HepG2 (cell line): ENCODE measurements around the gene ANO10. TPM values are rescaled to one million over a fixed set of nuclear protein-coding genes. Genes with fewer than 3 reads are reported as not detected.
"Not testable (repeated sequence)": the region's sequence is repeated elsewhere in the genome, so short reads cannot be mapped to it uniquely, and the experiment has no call there.

Experiments
- ATAC-seq: fragments of 200-7000 bp; cut with Tn5 transposase; 3 replicates; pipeline ENCODE4 v1.9.1; 2020; ENCODE audit warnings: mild to moderate bottlenecking, moderate library complexity
- BruUV-seq: library from RNA; stranded (reverse); fragments of 400-500 nt; replicated peaks from 2 replicates; lab custom pipeline; 2021; lab: Mats Ljungman, UMichigan
- CTCF ChIA-PET: fragments of 300-600 bp; formaldehyde crosslinking; extraction: SDS; loops from one replicate; lab custom pipeline; 2021; ENCODE audit warnings: low total read pairs, inconsistent platforms, low intra/inter-chr PET ratio; lab: Yijun Ruan, JAX
- POLR2A ChIA-PET: fragments of 350-600 bp; sonication (Branson Sonifier 250); formaldehyde crosslinking; loops from one replicate; lab custom pipeline; 2020; ENCODE audit warnings: antibody characterized with exemption, inconsistent platforms; lab: Yijun Ruan, JAX
- DNase-seq: peaks from one replicate; pipeline ENCODE4 v3.0.0-alpha.2; 2015; ENCODE audit warnings: low spot score
- FAIRE-seq: peaks from 3 replicates; lab custom pipeline; 2011; peaks lifted over from hg19 to GRCh38; lab: Jason Lieb, UNC
- H2AFZ ChIP-seq: one replicate; pipeline ENCODE4 v1.6.1; 2011; ENCODE audit warnings: low read length, inconsistent platforms
- H3K27ac ChIP-seq: fragments of 300-600 bp; 3 replicates; pipeline ENCODE4 v1.8.0; 2011; ENCODE audit warnings: mixed run types, mild to moderate bottlenecking, mixed read lengths, low read length, inconsistent platforms; ENCODE audit not compliant: insufficient read depth; ENCODE audit errors: extremely low read length
- H3K27me3 ChIP-seq, 2 experiments: fragments of 200-600 bp in 1 of 2; 2 replicates in 1 of 2; 3 replicates in 1 of 2; pipeline versions ENCODE4 v1.6.0 to v1.8.0; 2011; ENCODE audit warnings: low read length in 2 of 2, mild to moderate bottlenecking in 2 of 2, moderate library complexity in 2 of 2, inconsistent platforms in 1 of 2; ENCODE audit not compliant: insufficient read depth in 2 of 2, control insufficient read depth in 1 of 2
- H3K36me3 ChIP-seq, 2 experiments: fragments of 200-600 bp in 1 of 2; replicated peaks in 1 of 2; 2 replicates in 1 of 2; 3 replicates in 1 of 2; pipeline versions ENCODE4 v1.5.1 to v1.8.0; 2011; ENCODE audit warnings: low read length in 2 of 2, inconsistent platforms in 1 of 2; ENCODE audit not compliant: insufficient read depth in 2 of 2, control insufficient read depth in 1 of 2
- H3K4me1 ChIP-seq: 2 replicates; pipeline ENCODE4 v1.5.1; 2012; ENCODE audit warnings: low read length, inconsistent platforms; ENCODE audit not compliant: insufficient read depth
- H3K4me2 ChIP-seq: 2 replicates; pipeline ENCODE4 v1.6.0; 2011; ENCODE audit warnings: low read depth, low read length, inconsistent platforms
- H3K4me3 ChIP-seq, 3 experiments: fragments of 200-600 bp in 1 of 3; sonication (generic), shearing (Covaris generic) in 1 of 3; replicated peaks in 1 of 3; 2 replicates each; pipeline ENCODE4 v1.5.1; 2011 to 2016; ENCODE audit warnings: low read length in 3 of 3, inconsistent platforms in 2 of 3, low read depth in 2 of 3, mild to moderate bottlenecking in 2 of 3, control low read depth in 1 of 3, mixed read lengths in 1 of 3; ENCODE audit not compliant: insufficient read depth in 1 of 3
- H3K79me2 ChIP-seq: one replicate; pipeline ENCODE4 v1.6.1; 2011; ENCODE audit warnings: low read length, inconsistent platforms; ENCODE audit not compliant: insufficient read depth
- H3K9ac ChIP-seq: 2 replicates; pipeline ENCODE4 v1.6.0; 2011; ENCODE audit warnings: mild to moderate bottlenecking, low read depth, low read length, inconsistent platforms; ENCODE audit not compliant: insufficient read depth
- H3K9me3 ChIP-seq: 2 replicates; pipeline ENCODE4 v1.5.1; 2012; ENCODE audit warnings: mild to moderate bottlenecking, low read length
- H4K20me1 ChIP-seq: 2 replicates; pipeline ENCODE4 v1.6.0; 2011; ENCODE audit warnings: inconsistent platforms, mild to moderate bottlenecking, low read length, moderate library complexity; ENCODE audit not compliant: insufficient read depth
- CTCF ChIP-seq: sonication (generic); formaldehyde crosslinking; IDR thresholded peaks from 2 replicates; pipeline ENCODE4 v1.5.0; 2020; ENCODE audit warnings: mild to moderate bottlenecking, missing genetic modification reagents, moderate library complexity
- GTF3A ChIP-seq: sonication (generic); formaldehyde crosslinking; conservative IDR thresholded peaks from 2 replicates; pipeline ENCODE4 v1.4.0; 2020; ENCODE audit warnings: mild to moderate bottlenecking, missing genetic modification reagents
- MAFF ChIP-seq: IDR thresholded peaks from 2 replicates; pipeline ENCODE4 v1.6.1; 2011; ENCODE audit warnings: low read depth, low read length, improper control_type of control experiment
- MIER2 ChIP-seq: IDR thresholded peaks from 2 replicates; pipeline ENCODE4 v1.6.1; 2016; ENCODE audit warnings: missing biosample characterization, missing genetic modification reagents
- MTF2 ChIP-seq: sonication (generic); formaldehyde crosslinking; IDR thresholded peaks from 2 replicates; pipeline ENCODE4 v1.5.0; 2020; ENCODE audit warnings: missing genetic modification reagents, borderline replicate concordance
- PTBP1 ChIP-seq: fragments of 200-400 bp; formaldehyde crosslinking; IDR thresholded peaks from 2 replicates; pipeline ENCODE4 v1.6.1; 2018; ENCODE audit warnings: low read length, low read depth; ENCODE audit not compliant: poor library complexity, severe bottlenecking
- RAD21 ChIP-seq: fragments of 450-650 bp; formaldehyde crosslinking; IDR thresholded peaks from 2 replicates; pipeline ENCODE4 v1.5.0; 2020; ENCODE audit warnings: mild to moderate bottlenecking
- RELA ChIP-seq: sonication (generic); formaldehyde crosslinking; IDR thresholded peaks from 2 replicates; pipeline ENCODE4 v1.4.0; 2020; ENCODE audit warnings: missing genetic modification reagents
- SMC3 ChIP-seq: IDR thresholded peaks from 2 replicates; pipeline ENCODE4 v1.6.1; 2011; ENCODE audit warnings: low read length, improper control_type of control experiment
- STAG1 ChIP-seq: sonication (generic); formaldehyde crosslinking; IDR thresholded peaks from 2 replicates; pipeline ENCODE4 v1.4.0; 2020; ENCODE audit warnings: missing genetic modification reagents
- ZNF143 ChIP-seq: sonication (generic); formaldehyde crosslinking; IDR thresholded peaks from 2 replicates; pipeline ENCODE4 v1.4.0; 2020; ENCODE audit warnings: missing genetic modification reagents
- ZNF317 ChIP-seq: sonication (generic); formaldehyde crosslinking; IDR thresholded peaks from 2 replicates; pipeline ENCODE4 v1.5.0; 2020; ENCODE audit warnings: mild to moderate bottlenecking, missing genetic modification reagents
- ZNF44 ChIP-seq: sonication (generic); formaldehyde crosslinking; IDR thresholded peaks from 2 replicates; pipeline ENCODE4 v1.5.1; 2020; ENCODE audit warnings: mild to moderate bottlenecking, missing genetic modification reagents
- WGBS: methylation state at CpG from one replicate; pipeline ENCODE4 v1.1.6; 2017; ENCODE audit warnings: low lambda C conversion rate; 5-methylcytosine and 5-hydroxymethylcytosine counted together
- in situ Hi-C: cut with HindIII; loops from 2 replicates; pipeline ENCODE4 v1.10.0; 2017; ENCODE audit warnings: low pct_unique_long_range_greater_than_20kb; ENCODE audit not compliant: extremely low pct_ligation_motif_present
- intact Hi-C: fragments of 100-400 bp; cut with micrococcal nuclease; formaldehyde crosslinking; loops from one replicate; pipeline ENCODE4 v1.10.0; 2022; ENCODE audit not compliant: unreplicated experiment
- polyA plus RNA-seq, 8 experiments: library from polyadenylated mRNA; depleted of rRNA in 3 of 8; stranded (reverse) in 7 of 8; unstranded in 1 of 8; fragments of >200 nt; fragmentation: Illumina TruSeq in 4 of 8; extraction: Trizol in 4 of 8; gene quantifications; 2 replicates each; pipeline versions ENCODE4 v1.2.1 to v1.2.3, GENCODE V29; 2011 to 2016; ENCODE audit warnings: low read depth in 4 of 8, missing spikeins in 1 of 8, mixed read lengths in 1 of 8; ENCODE audit not compliant: insufficient read depth in 1 of 8
- total RNA-seq, 5 experiments: library from RNA; depleted of rRNA; stranded (reverse); fragments of >200 nt; fragmentation: Illumina TruSeq; extraction: Trizol; gene quantifications; 2 replicates each; pipeline ENCODE4 v1.2.3, GENCODE V29; 2016; ENCODE audit warnings: low read depth in 1 of 5
- TF ChIP-seq, protein P1 (sequence below): sonication (generic); formaldehyde crosslinking; IDR thresholded peaks from 2 replicates; pipeline ENCODE4 v1.4.0; 2020; ENCODE audit warnings: mild to moderate bottlenecking, missing genetic modification reagents

Gene ANO10
- total and polyA plus RNA-seq, 2 of the 13 experiments (the other 11 are each of a cell fraction or from before 2014, with no cell fraction given): 10.4 to 13.1 TPM

GRCh38 chr3:43544277-43544676, 77.5 kb downstream of the ANO10 start:
- H2AFZ ChIP-seq, H4K20me1 ChIP-seq, H3K36me3 ChIP-seq, H3K4me2 ChIP-seq, BruUV-seq, H3K27ac ChIP-seq, H3K9me3 ChIP-seq, H3K9ac ChIP-seq, H3K27me3 ChIP-seq, H3K4me3 ChIP-seq, POLR2A ChIA-PET, H3K79me2 ChIP-seq, H3K4me1 ChIP-seq: not testable (repeated sequence)
- WGBS: 98% methylated on average over 3 of the region's 3 CpGs
- ATAC-seq (peak; percentile 58), DNase-seq (peak; percentile 48), FAIRE-seq (peak; percentile 86)
- intact Hi-C loops (loop anchor here (1.0 to 2.0 kb wide), 4 partner anchors 94 to 654 kb away; partner anchors contain the start of gene ABHD5), in situ Hi-C loops (loop anchor here (10.0 kb wide), 2 partner anchors 91 to 661 kb away; no protein-coding TSS in a partner anchor)
- CTCF ChIA-PET: interaction anchor here (1.2 to 1.5 kb wide), 2 partner anchors 569 to 654 kb away, joined by 6 to 7 read pairs; no protein-coding TSS in a partner anchor
- TF ChIP-seq MAFF (0 out of 2 replicates have a peak, but pooled peaks have one; percentile 12), STAG1 (CRISPR knock-in tag) (peak; percentile 82), RAD21 (CRISPR knock-in tag) (peak; percentile 26; the same call in 1 of the 2 replicates), CTCF (peak; percentile 69), SMC3 (peak; percentile 66; the same call in 1 of the 2 replicates)

DNA sequence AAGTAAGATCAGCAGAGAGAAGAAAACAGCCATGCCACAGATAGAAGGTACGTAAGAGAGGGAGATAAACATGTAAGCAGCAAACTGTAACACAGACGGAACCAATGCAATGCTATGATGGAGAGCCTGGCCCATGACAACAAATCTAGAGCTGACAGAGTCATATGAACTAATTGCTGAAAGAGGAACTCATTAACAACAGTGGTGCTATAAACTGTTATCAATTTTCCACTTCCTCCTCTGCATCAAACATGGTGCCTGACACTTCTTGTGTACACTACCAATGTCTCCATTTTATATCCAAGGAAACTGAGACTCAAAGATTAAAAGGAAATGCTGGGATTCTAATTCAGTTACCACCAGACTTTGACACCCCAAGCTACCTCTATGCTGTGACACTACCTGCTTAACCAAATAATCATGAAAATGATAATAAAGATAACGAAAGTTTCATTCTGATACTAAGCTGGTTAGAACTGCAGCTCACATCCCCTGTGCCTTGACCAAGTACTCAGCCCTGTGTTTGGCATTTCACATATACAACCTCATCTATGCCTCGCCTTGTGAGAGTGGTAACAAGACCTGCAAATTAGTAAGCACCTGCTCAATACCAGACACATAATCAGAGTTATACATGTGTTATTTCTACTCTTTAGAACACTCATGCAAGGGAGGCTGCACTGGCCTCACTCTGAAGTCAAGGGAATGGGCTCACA, 79.3 kb downstream of the ANO10 start:
- no peak for FAIRE-seq
- TF ChIP-seq MTF2 (no peak), RELA (CRISPR knock-in tag) (no peak), MIER2 (CRISPR knock-in tag) (no peak), ZNF44 (CRISPR knock-in tag) (no peak), GTF3A (CRISPR knock-in tag) (no peak), ZNF317 (CRISPR knock-in tag) (no peak), ZNF143 (CRISPR knock-in tag) (no peak), PTBP1 (no peak)
- TF ChIP-seq, protein P1, sequence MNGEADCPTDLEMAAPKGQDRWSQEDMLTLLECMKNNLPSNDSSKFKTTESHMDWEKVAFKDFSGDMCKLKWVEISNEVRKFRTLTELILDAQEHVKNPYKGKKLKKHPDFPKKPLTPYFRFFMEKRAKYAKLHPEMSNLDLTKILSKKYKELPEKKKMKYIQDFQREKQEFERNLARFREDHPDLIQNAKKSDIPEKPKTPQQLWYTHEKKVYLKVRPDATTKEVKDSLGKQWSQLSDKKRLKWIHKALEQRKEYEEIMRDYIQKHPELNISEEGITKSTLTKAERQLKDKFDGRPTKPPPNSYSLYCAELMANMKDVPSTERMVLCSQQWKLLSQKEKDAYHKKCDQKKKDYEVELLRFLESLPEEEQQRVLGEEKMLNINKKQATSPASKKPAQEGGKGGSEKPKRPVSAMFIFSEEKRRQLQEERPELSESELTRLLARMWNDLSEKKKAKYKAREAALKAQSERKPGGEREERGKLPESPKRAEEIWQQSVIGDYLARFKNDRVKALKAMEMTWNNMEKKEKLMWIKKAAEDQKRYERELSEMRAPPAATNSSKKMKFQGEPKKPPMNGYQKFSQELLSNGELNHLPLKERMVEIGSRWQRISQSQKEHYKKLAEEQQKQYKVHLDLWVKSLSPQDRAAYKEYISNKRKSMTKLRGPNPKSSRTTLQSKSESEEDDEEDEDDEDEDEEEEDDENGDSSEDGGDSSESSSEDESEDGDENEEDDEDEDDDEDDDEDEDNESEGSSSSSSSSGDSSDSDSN: no peak

More for the DNA sequence above, 79.3 kb downstream of the ANO10 start:
- WGBS: 93% methylated on average over 4 of the region's 4 CpGs
- Histone ChIP-seq H2AFZ (no peak overlapping the region), H3K36me3 (no peaks in the 10 kb centered on the region), H3K9me3 (no peaks in the 10 kb centered on the region), H3K4me2 (no peak overlapping the region), H3K4me1 (peaks cover 8% of the 10 kb centered on the region), H3K27me3 (no peaks in the 10 kb centered on the region), H3K9ac (no peak overlapping the region), H3K79me2 (no peaks in the 10 kb centered on the region), H3K4me3 (no peak overlapping the region), H3K27ac (no peak overlapping the region), H4K20me1 (no peaks in the 10 kb centered on the region)
- DNase-seq: no peak
- POLR2A ChIA-PET: no interaction called here
- CTCF ChIA-PET: no interaction called here
- BruUV-seq: no TSS peak
- intact Hi-C loops: no loop called here
- no peak for ATAC-seq
- in situ Hi-C loops: loop anchor here (10.0 kb wide), 2 partner anchors 92 to 662 kb away; no protein-coding TSS in a partner anchor
